Smooth muscle cell (in vitro differentiated cells): ENCODE results near the gene DDIAS. TPM values are rescaled to one million over a fixed set of nuclear protein-coding genes. Genes with fewer than 3 reads are reported as not detected.
"Not testable (repeated sequence)": the region's sequence is repeated elsewhere in the genome, so short reads cannot be mapped to it uniquely, and the experiment has no call there.

Experiments used
- DNase-seq: peaks from one replicate; lab custom pipeline; 2025; ENCODE audit not compliant: unreplicated experiment; lab: John Stamatoyannopoulos, UW
- H2AFZ ChIP-seq: fragments of 200-600 bp; sonication (generic); 2 replicates; pipeline ENCODE4 v1.6.0; 2016; ENCODE audit warnings: antibody characterized with exemption, low read depth, mild to moderate bottlenecking
- H3F3A ChIP-seq: fragments of 200-600 bp; sonication (generic); 2 replicates; pipeline ENCODE4 v1.6.0; 2017; ENCODE audit warnings: antibody characterized with exemption, low read depth
- H3K27ac ChIP-seq: fragments of 200-600 bp; sonication (generic); 2 replicates; pipeline ENCODE4 v1.5.1; 2016; ENCODE audit warnings: low read depth, mild to moderate bottlenecking
- H3K27me3 ChIP-seq: fragments of 200-600 bp; sonication (generic); 2 replicates; pipeline ENCODE4 v1.6.1; 2016; ENCODE audit warnings: low read depth, mild to moderate bottlenecking
- H3K36me3 ChIP-seq: fragments of 200-600 bp; sonication (generic); 2 replicates; pipeline ENCODE4 v1.5.1; 2016; ENCODE audit warnings: low read depth
- H3K4me1 ChIP-seq: fragments of 200-600 bp; sonication (generic); 2 replicates; pipeline ENCODE4 v1.5.1; 2016; ENCODE audit warnings: low read depth
- H3K4me2 ChIP-seq: fragments of 200-600 bp; sonication (generic); 2 replicates; pipeline ENCODE4 v1.6.0; 2016; ENCODE audit warnings: mild to moderate bottlenecking
- H3K4me3 ChIP-seq: fragments of 200-600 bp; sonication (generic); 2 replicates; pipeline ENCODE4 v1.5.1; 2016; ENCODE audit warnings: mild to moderate bottlenecking
- H3K79me2 ChIP-seq: fragments of 200-600 bp; sonication (generic); 2 replicates; pipeline ENCODE4 v1.6.0; 2016; ENCODE audit warnings: low read depth, mild to moderate bottlenecking
- H3K9ac ChIP-seq: fragments of 200-600 bp; sonication (generic); 2 replicates; pipeline ENCODE4 v1.6.0; 2016; ENCODE audit warnings: low read depth
- H3K9me3 ChIP-seq: fragments of 200-600 bp; sonication (generic); replicated peaks from 2 replicates; pipeline ENCODE4 v1.5.1; 2016; ENCODE audit warnings: low read depth
- H4K20me1 ChIP-seq: fragments of 200-600 bp; sonication (generic); 2 replicates; pipeline ENCODE4 v1.6.0; 2016; ENCODE audit warnings: low read depth
- CTCF ChIP-seq: fragments of 200-600 bp; sonication (generic); IDR thresholded peaks from 2 replicates; pipeline ENCODE4 v1.5.1; 2017; ENCODE audit warnings: borderline replicate concordance, mild to moderate bottlenecking, antibody characterized with exemption; ENCODE audit not compliant: insufficient read depth, poor library complexity, severe bottlenecking
- WGBS: methylation state at CpG from one replicate; pipeline ENCODE4 v1.1.7; 2016; ENCODE audit warnings: low lambda C conversion rate; 5-methylcytosine and 5-hydroxymethylcytosine counted together
- polyA plus RNA-seq: library from polyadenylated mRNA; unstranded; fragments of >200 nt; fragmentation: Nextera tagmentation; extraction: Ambion mirVana; gene quantifications from 2 replicates; pipeline ENCODE4 v1.2.1, GENCODE V29; 2016
- total RNA-seq: library from RNA; depleted of rRNA; stranded (reverse); fragments of >200 nt; gene quantifications from 2 replicates; pipeline ENCODE4 v1.2.3, GENCODE V29; 2014

DDIAS gene
- total and polyA plus RNA-seq, 2 experiments from 2014 or later: 3.1 to 5.9 TPM

- WGBS: 31% methylated on average over 7 of the region's 7 CpGs
- H3K27me3 ChIP-seq: no peaks in the 10 kb centered on the region
- H2AFZ ChIP-seq: peak overlapping the region; percentile 77
- H3K9me3 ChIP-seq: no peaks in the 10 kb centered on the region
- H3K4me2 ChIP-seq: peak overlapping the region; percentile 45
- H3F3A ChIP-seq: no peaks in the 10 kb centered on the region
- no peaks in the 10 kb centered on the region for H3K36me3 ChIP-seq
- TF ChIP-seq CTCF: no peak
- H3K27ac ChIP-seq: peak overlapping the region; percentile 78
- H3K4me3 ChIP-seq: no peak overlapping the region
- H3K4me1 ChIP-seq: no peaks in the 10 kb centered on the region
- H3K79me2 ChIP-seq: no peaks in the 10 kb centered on the region
- no peak for DNase-seq
- H4K20me1 ChIP-seq: no peaks in the 10 kb centered on the region
- peak overlapping the region; percentile 66 for H3K9ac ChIP-seq
Observed at GRCh38 chr11:82909015-82909640, 7.6 kb downstream of the DDIAS start.

GRCh38 chr11:82919786-82920185 is 18.2 kb downstream of the DDIAS start:
- H3K4me2 ChIP-seq, H3K9ac ChIP-seq, H3K4me3 ChIP-seq, H3K4me1 ChIP-seq, DNase-seq, H4K20me1 ChIP-seq, H3K9me3 ChIP-seq, H3F3A ChIP-seq, H2AFZ ChIP-seq, H3K79me2 ChIP-seq, H3K27me3 ChIP-seq, H3K36me3 ChIP-seq, H3K27ac ChIP-seq: not testable (repeated sequence)
- WGBS: 98% methylated on average over 10 of the region's 10 CpGs

GRCh38 chr11:82920227-82920626 is 18.7 kb downstream of the DDIAS start:
- 95% methylated on average over 3 of the region's 3 CpGs for WGBS

GRCh38 chr11:82922396-82923173 is 21.0 kb downstream of the DDIAS start:
- not testable (repeated sequence) for H3K9me3 ChIP-seq, H3K36me3 ChIP-seq, H3K4me1 ChIP-seq, H3K9ac ChIP-seq, H3K79me2 ChIP-seq, DNase-seq, H3K27me3 ChIP-seq, H3F3A ChIP-seq, H4K20me1 ChIP-seq, H3K4me3 ChIP-seq
- 54% methylated on average over 8 of the region's 8 CpGs for WGBS
- Histone ChIP-seq H3K4me2 (peak overlapping the region; percentile 52), H3K27ac (peak overlapping the region; percentile 16), H2AFZ (peak overlapping the region; percentile 76)

More at GRCh38 chr11:82920227-82920626, 18.7 kb downstream of the DDIAS start:
- H4K20me1 ChIP-seq, H3K27me3 ChIP-seq, H3K4me1 ChIP-seq, H3K36me3 ChIP-seq, H3K4me3 ChIP-seq, H2AFZ ChIP-seq, H3K27ac ChIP-seq, H3K9me3 ChIP-seq, H3K79me2 ChIP-seq, H3F3A ChIP-seq, H3K4me2 ChIP-seq, H3K9ac ChIP-seq, DNase-seq: not testable (repeated sequence)

- Histone ChIP-seq H3K4me1 (no peaks in the 10 kb centered on the region), H3F3A (peaks cover 4% of the 10 kb centered on the region), H3K4me2 (no peak overlapping the region), H3K9ac (no peak overlapping the region), H4K20me1 (no peaks in the 10 kb centered on the region), H3K27ac (no peak overlapping the region), H3K79me2 (no peaks in the 10 kb centered on the region), H2AFZ (peak overlapping the region; percentile 78), H3K27me3 (no peaks in the 10 kb centered on the region), H3K36me3 (no peaks in the 10 kb centered on the region), H3K4me3 (no peak overlapping the region), H3K9me3 (no peaks in the 10 kb centered on the region)
- no peak for DNase-seq
- whole genome bisulfite sequencing: 91% methylated on average over 5 of the region's 5 CpGs
- no peak for TF ChIP-seq CTCF
Observed at GRCh38 chr11:82924522-82925224, 23.1 kb downstream of the DDIAS start.
